Endothelial cell of umbilical vein (primary cell): Measurements from ENCODE around the gene MMP27.
A peak's percentile ranks its signal among the peaks of the same experiment; 100 is the strongest.

ENCODE experiments used
- EZH2 ChIP-seq: IDR thresholded peaks from 2 replicates; pipeline ENCODE4 v1.6.1; 2012; ENCODE audit warnings: borderline replicate concordance, low read depth, mild to moderate bottlenecking, moderate library complexity, low read length, inconsistent platforms; ENCODE audit not compliant: severe bottlenecking
- GATA2 ChIP-seq: IDR thresholded peaks from 2 replicates; pipeline ENCODE4 v1.7.0; 2011; ENCODE audit warnings: low read depth, mild to moderate bottlenecking, moderate library complexity, mixed read lengths, low read length; ENCODE audit not compliant: insufficient read length, insufficient read depth
- JUN ChIP-seq: IDR thresholded peaks from 2 replicates; pipeline ENCODE4 v1.6.1; 2011; ENCODE audit warnings: borderline replicate concordance, low read depth; ENCODE audit not compliant: insufficient read length, insufficient read depth
- POLR2A ChIP-seq: IDR thresholded peaks from 2 replicates; pipeline ENCODE4 v1.6.1; 2012; ENCODE audit warnings: low read depth, mild to moderate bottlenecking, control low read depth, low read length
- POLR2AphosphoS5 ChIP-seq: IDR thresholded peaks from 2 replicates; pipeline ENCODE4 v1.6.1; 2012; ENCODE audit warnings: low read depth, mild to moderate bottlenecking, control low read depth, low read length, moderate library complexity; ENCODE audit not compliant: insufficient read depth
- TF ChIP-seq, protein P1 (sequence below), 2 donors: IDR thresholded peaks; 1 replicate in 1 of 2; 2 replicates in 1 of 2; pipeline ENCODE4 v1.5.1; 2011; ENCODE audit warnings: low read length in 2 of 2, mild to moderate bottlenecking in 2 of 2, moderate library complexity in 2 of 2, control low read depth in 1 of 2, inconsistent platforms in 1 of 2, low read depth in 1 of 2; ENCODE audit not compliant: insufficient read depth in 1 of 2; ENCODE audit errors: extremely low read depth in 1 of 2
- TF ChIP-seq, protein P2 (sequence below): IDR thresholded peaks from 2 replicates; pipeline ENCODE4 v1.6.1; 2011; ENCODE audit not compliant: insufficient read depth, insufficient read length

DNA sequence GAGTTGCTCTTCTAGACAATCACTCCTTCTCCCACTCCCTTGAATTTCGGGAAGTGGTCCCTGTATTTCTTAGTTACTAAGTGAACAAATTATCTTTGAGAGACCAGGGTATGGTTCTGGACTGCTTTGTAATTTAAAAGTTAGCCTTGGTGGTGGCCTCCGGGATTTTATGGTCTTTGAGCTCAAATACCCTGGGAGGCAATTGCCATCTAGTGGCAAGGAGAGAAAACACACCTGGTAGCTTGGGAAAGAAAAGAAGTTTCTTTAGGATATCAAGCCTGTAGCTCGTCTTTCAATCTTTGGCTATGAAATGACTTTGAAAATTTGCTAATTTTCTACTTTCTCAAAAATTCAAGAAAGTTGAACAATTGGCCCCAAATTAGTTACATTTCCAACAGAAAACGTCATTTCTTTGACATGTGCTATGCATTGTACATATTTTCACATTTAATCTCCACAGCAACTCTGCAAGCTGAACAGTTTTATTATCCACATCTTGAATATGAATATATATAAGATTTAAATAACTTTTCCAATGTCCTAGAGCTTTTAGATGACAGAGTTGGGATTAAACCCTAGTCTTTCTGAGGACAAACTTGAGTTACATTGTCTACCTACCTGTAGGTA is 39.1 kb downstream of the MMP27 start:
- TF ChIP-seq, protein P1, sequence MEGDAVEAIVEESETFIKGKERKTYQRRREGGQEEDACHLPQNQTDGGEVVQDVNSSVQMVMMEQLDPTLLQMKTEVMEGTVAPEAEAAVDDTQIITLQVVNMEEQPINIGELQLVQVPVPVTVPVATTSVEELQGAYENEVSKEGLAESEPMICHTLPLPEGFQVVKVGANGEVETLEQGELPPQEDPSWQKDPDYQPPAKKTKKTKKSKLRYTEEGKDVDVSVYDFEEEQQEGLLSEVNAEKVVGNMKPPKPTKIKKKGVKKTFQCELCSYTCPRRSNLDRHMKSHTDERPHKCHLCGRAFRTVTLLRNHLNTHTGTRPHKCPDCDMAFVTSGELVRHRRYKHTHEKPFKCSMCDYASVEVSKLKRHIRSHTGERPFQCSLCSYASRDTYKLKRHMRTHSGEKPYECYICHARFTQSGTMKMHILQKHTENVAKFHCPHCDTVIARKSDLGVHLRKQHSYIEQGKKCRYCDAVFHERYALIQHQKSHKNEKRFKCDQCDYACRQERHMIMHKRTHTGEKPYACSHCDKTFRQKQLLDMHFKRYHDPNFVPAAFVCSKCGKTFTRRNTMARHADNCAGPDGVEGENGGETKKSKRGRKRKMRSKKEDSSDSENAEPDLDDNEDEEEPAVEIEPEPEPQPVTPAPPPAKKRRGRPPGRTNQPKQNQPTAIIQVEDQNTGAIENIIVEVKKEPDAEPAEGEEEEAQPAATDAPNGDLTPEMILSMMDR (IDR thresholded peaks at IDR 0.05; ENCODE audit: extremely low read depth in 1 of 2, insufficient read depth in 1 of 2, low read depth in 1 of 2, low read length in 2 of 2): peak; percentile 64 to 76
- TF ChIP-seq POLR2A (no peak), EZH2 (no peak), JUN (no peak), POLR2AphosphoS5 (no peak), GATA2 (no peak)
- TF ChIP-seq, protein P2, sequence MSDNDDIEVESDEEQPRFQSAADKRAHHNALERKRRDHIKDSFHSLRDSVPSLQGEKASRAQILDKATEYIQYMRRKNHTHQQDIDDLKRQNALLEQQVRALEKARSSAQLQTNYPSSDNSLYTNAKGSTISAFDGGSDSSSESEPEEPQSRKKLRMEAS: no peak
